HEK293T (cell line): ENCODE measurements around the gene GPR39.

Experiments
- CTCF ChIA-PET: fragments of 350-600 bp; formaldehyde crosslinking; extraction: SDS; loops from one replicate; lab custom pipeline; 2021; ENCODE audit warnings: antibody characterized with exemption, inconsistent platforms; lab: Yijun Ruan, JAX
- POLR2A ChIA-PET: fragments of 350-600 bp; formaldehyde crosslinking; extraction: SDS; loops from one replicate; lab custom pipeline; 2020; ENCODE audit warnings: antibody characterized with exemption, inconsistent platforms; lab: Yijun Ruan, JAX
- DNase-seq: peaks from one replicate; pipeline ENCODE4 v3.0.0; 2012; ENCODE audit warnings: mixed read lengths; ENCODE audit errors: extremely low spot score
- ARNT ChIP-seq: fragments of 450-650 bp; IDR thresholded peaks from 2 replicates; pipeline ENCODE4 v1.6.1; 2017; ENCODE audit warnings: mild to moderate bottlenecking
- BHLHE40 ChIP-seq: fragments of 450-650 bp; IDR thresholded peaks from 2 replicates; pipeline ENCODE4 v1.6.1; 2016; ENCODE audit warnings: mild to moderate bottlenecking, moderate library complexity, borderline replicate concordance
- CTBP1 ChIP-seq: fragments of 450-650 bp; IDR thresholded peaks from 2 replicates; pipeline ENCODE4 v1.6.1; 2016; ENCODE audit warnings: borderline replicate concordance
- ELF4 ChIP-seq: fragments of 450-650 bp; IDR thresholded peaks from 2 replicates; pipeline ENCODE4 v1.6.1; 2017; ENCODE audit warnings: antibody characterized with exemption
- FOXA1 ChIP-seq: fragments of 450-650 bp; IDR thresholded peaks from 2 replicates; pipeline ENCODE4 v1.6.1; 2016; ENCODE audit warnings: mild to moderate bottlenecking
- FOXK2 ChIP-seq: fragments of 450-650 bp; IDR thresholded peaks from 2 replicates; pipeline ENCODE4 v1.6.1; 2016; ENCODE audit warnings: mild to moderate bottlenecking
- FOXM1 ChIP-seq: fragments of 450-650 bp; IDR thresholded peaks from 2 replicates; pipeline ENCODE4 v1.6.1; 2017; ENCODE audit warnings: mild to moderate bottlenecking, borderline replicate concordance
- HDGF ChIP-seq: fragments of 450-650 bp; IDR thresholded peaks from 2 replicates; pipeline ENCODE4 v1.6.1; 2017; ENCODE audit warnings: antibody characterized with exemption, borderline replicate concordance
- L3MBTL2 ChIP-seq: fragments of 450-650 bp; conservative IDR thresholded peaks from 2 replicates; pipeline ENCODE4 v1.6.1; 2016; ENCODE audit warnings: mild to moderate bottlenecking
- LEF1 ChIP-seq: fragments of 450-650 bp; IDR thresholded peaks from 2 replicates; pipeline ENCODE4 v1.6.1; 2017; ENCODE audit warnings: mild to moderate bottlenecking, borderline replicate concordance
- NFRKB ChIP-seq: fragments of 450-650 bp; IDR thresholded peaks from 2 replicates; pipeline ENCODE4 v1.6.1; 2016; ENCODE audit warnings: mild to moderate bottlenecking, moderate library complexity
- SP1 ChIP-seq: fragments of 450-650 bp; IDR thresholded peaks from 2 replicates; pipeline ENCODE4 v1.6.1; 2017
- SUZ12 ChIP-seq: fragments of 450-650 bp; IDR thresholded peaks from 2 replicates; pipeline ENCODE4 v1.6.1; 2016; ENCODE audit warnings: mild to moderate bottlenecking
- TARDBP ChIP-seq: fragments of 450-650 bp; IDR thresholded peaks from 2 replicates; pipeline ENCODE4 v1.6.1; 2016
- ZNF384 ChIP-seq: fragments of 450-650 bp; IDR thresholded peaks from 2 replicates; pipeline ENCODE4 v1.6.1; 2016
- TF ChIP-seq, protein P1 (sequence below): fragments of 450-650 bp; IDR thresholded peaks from 2 replicates; pipeline ENCODE4 v1.6.1; 2016

Gene GPR39

GRCh38 chr2:132374961-132375360, 41.6 kb upstream of the GPR39 start:
- TF ChIP-seq ZNF384 (no peak), LEF1 (no peak), FOXK2 (no peak), TARDBP (no peak), BHLHE40 (no peak), NFRKB (no peak), L3MBTL2 (no peak), HDGF (no peak), SUZ12 (no peak), FOXA1 (no peak), SP1 (no peak), ELF4 (no peak), FOXM1 (no peak), CTBP1 (no peak), ARNT (no peak)
- TF ChIP-seq, protein P1, sequence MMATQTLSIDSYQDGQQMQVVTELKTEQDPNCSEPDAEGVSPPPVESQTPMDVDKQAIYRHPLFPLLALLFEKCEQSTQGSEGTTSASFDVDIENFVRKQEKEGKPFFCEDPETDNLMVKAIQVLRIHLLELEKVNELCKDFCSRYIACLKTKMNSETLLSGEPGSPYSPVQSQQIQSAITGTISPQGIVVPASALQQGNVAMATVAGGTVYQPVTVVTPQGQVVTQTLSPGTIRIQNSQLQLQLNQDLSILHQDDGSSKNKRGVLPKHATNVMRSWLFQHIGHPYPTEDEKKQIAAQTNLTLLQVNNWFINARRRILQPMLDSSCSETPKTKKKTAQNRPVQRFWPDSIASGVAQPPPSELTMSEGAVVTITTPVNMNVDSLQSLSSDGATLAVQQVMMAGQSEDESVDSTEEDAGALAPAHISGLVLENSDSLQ, result no peak
- no peak for DNase-seq
- ChIA-PET POLR2A (no interaction called here), CTCF (interaction anchor here (0.6 kb wide), 1 partner anchor 51 kb away, joined by 3 read pairs; no protein-coding TSS in a partner anchor)

DNA sequence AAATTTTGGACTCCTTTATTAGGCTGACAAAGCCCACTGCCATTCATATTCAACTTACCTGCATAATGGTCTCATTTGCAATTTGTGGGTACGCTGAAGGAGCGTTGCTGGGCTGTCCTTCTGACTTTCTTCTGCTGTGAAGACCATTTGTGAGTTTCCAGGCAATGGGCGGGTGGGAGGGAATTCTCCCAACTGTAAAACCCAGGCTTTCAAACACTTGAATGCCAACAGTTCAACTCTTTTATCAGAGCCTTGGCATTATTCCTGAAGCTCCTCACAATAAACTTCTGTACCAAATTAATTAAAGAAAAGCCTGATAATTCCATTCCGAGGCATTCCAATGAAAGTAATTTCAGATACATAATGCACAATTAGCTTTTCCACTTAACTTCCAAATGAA, 35.2 kb upstream of the GPR39 start:
- ChIA-PET POLR2A (no interaction called here), CTCF (no interaction called here)
- TF ChIP-seq CTBP1 (no peak), SUZ12 (no peak), FOXM1 (no peak)
- DNase-seq, result no peak

DNA sequence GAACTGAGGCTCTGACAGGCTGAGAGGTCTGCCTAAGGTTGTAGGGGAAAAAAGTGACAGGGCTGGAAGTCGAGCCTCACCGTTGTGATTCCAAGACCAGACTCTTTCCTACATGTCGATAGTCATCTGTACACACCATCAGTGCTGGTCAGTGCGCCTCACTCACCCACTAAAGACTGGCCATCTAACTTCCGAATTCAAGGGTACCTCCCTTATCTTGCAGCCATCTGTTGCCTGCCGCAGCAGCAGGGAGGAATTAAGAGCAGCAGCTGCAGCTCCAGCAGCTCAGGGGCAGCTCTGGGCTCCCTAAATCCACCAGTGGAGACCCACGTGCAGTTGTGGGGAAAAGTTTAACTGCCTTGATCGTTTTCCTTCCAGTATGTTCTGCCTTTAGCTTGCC, 32.6 kb upstream of the GPR39 start:
- POLR2A ChIA-PET, result no interaction called here
- CTCF ChIA-PET, result no interaction called here
- TF ChIP-seq LEF1 (no peak), NFRKB (no peak), CTBP1 (no peak), FOXM1 (no peak), L3MBTL2 (no peak), ELF4 (no peak), ARNT (no peak), SUZ12 (no peak), TARDBP (no peak), SP1 (no peak)
- TF ChIP-seq, protein P1, result no peak
- no peak for DNase-seq

DNA sequence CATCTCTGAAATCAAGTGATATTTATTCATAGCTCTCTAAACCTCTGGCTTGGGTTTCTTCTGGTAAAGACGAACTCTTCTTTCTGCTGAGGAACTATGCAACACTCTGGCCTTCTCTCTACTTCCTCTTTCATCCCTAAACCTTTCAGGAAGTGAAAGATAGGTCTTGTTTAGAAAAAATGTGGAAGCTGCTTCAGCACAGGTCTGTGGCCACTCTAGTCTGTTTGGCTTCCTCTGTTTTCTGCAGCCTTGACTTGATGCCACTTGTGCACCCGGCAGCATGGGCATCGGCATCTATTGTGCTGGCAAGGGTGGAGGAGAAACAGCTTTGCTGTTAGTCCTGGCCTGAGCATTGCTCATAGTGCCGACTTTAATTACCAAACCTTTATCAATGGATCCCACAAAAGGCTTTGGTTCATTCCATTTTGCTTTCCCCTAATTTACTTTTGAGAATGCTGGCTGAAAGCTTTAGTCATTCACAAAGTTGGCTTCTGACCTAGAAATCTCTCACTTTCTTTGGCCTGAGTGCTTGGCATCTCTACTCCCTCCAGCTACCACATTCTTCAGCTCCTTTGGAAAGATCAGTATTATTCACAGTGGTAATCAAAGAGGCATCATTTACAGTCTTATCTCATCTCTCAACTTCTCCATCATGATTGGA, 32.0 kb upstream of the GPR39 start:
- no peak for TF ChIP-seq L3MBTL2
- TF ChIP-seq HDGF, result no peak
- TF ChIP-seq FOXK2, result no peak
- no peak for TF ChIP-seq FOXM1
- TF ChIP-seq TARDBP, result no peak
- TF ChIP-seq CTBP1, result no peak
- no peak for TF ChIP-seq SUZ12
- TF ChIP-seq ARNT, result no peak
- TF ChIP-seq SP1, result no peak
- no peak for TF ChIP-seq ZNF384
- no peak for TF ChIP-seq BHLHE40
- TF ChIP-seq LEF1, result no peak
- TF ChIP-seq, protein P1, result no peak
- no peak for TF ChIP-seq ELF4
- TF ChIP-seq NFRKB, result no peak
- no peak for TF ChIP-seq FOXA1
- POLR2A ChIA-PET, result no interaction called here
- no peak for DNase-seq
- CTCF ChIA-PET, result no interaction called here

GRCh38 chr2:132387126-132387525, 29.5 kb upstream of the GPR39 start:
- CTCF ChIA-PET, result no interaction called here
- no peak for DNase-seq
- TF ChIP-seq L3MBTL2 (no peak), FOXK2 (no peak), BHLHE40 (no peak), TARDBP (no peak), NFRKB (no peak), ZNF384 (no peak), FOXM1 (no peak), CTBP1 (no peak), FOXA1 (no peak), ELF4 (no peak), SUZ12 (no peak), ARNT (no peak), LEF1 (no peak), SP1 (no peak), HDGF (no peak)
- TF ChIP-seq, protein P1, result no peak
- POLR2A ChIA-PET, result no interaction called here

- POLR2A ChIA-PET, result no interaction called here
- no peak for DNase-seq
- TF ChIP-seq, protein P1, result no peak
- TF ChIP-seq ZNF384 (no peak), FOXK2 (no peak), SP1 (no peak), L3MBTL2 (no peak), TARDBP (no peak), BHLHE40 (no peak)
- CTCF ChIA-PET, result no interaction called here
These were observed 26.5 kb upstream of the GPR39 start for GRCh38 chr2:132390076-132390475.
